Gastroesophageal sphincter (tissue), 4 donors: ENCODE measurements around the gene ADAMTSL2. TPM values are rescaled to one million over a fixed set of nuclear protein-coding genes. Genes with fewer than 3 reads are reported as not detected.
A peak's percentile ranks its signal among the peaks of the same experiment; 100 is the strongest.

Experiments used
- ATAC-seq: fragments of 150-250 bp; one replicate; pipeline ENCODE4 v1.9.1; 2016; ENCODE audit warnings: mild to moderate bottlenecking, moderate library complexity
- H3K27ac ChIP-seq, 4 donors: fragments of 200-600 bp; sonication (generic) in 3 of 4; 1 replicate in 3 of 4; 2 replicates in 1 of 4; pipeline ENCODE4 v1.5.1; 2016 to 2019
- H3K27me3 ChIP-seq: fragments of 200-600 bp; sonication (generic); one replicate; pipeline ENCODE4 v1.5.1; 2019
- H3K36me3 ChIP-seq, 2 donors: fragments of 200-600 bp; sonication (generic); one replicate each; pipeline ENCODE4 v1.5.1; 2019; ENCODE audit warnings: control low read depth in 1 of 2
- H3K4me1 ChIP-seq, 3 donors: fragments of 200-600 bp; sonication (generic); 1 replicate in 2 of 3; 2 replicates in 1 of 3; pipeline ENCODE4 v1.5.1; 2016 to 2019; ENCODE audit warnings: control low read depth in 2 of 3
- H3K4me3 ChIP-seq, 2 donors: fragments of 200-600 bp; sonication (generic); one replicate each; pipeline ENCODE4 v1.5.1; 2019; ENCODE audit warnings: mild to moderate bottlenecking in 1 of 2, moderate library complexity in 1 of 2
- H3K9me3 ChIP-seq, 3 donors: fragments of 200-600 bp; sonication (generic); one replicate each; pipeline ENCODE4 v1.5.1; 2017 to 2019; ENCODE audit warnings: control low read depth in 2 of 3
- CTCF ChIP-seq, 4 experiments: fragments of 200-600 bp in 2 of 4; fragments of 450-650 bp in 2 of 4; sonication (generic) in 1 of 4; IDR thresholded peaks; one replicate each; pipeline ENCODE4 v1.5.1; 2017 to 2019; ENCODE audit warnings: antibody characterized with exemption in 4 of 4, mild to moderate bottlenecking in 2 of 4, moderate library complexity in 2 of 4
- EP300 ChIP-seq: sonication (generic); formaldehyde crosslinking; IDR thresholded peaks from one replicate; pipeline ENCODE4 v1.6.1; 2017; ENCODE audit warnings: antibody characterized with exemption, mild to moderate bottlenecking
- POLR2A ChIP-seq, 2 donors: fragments of 450-650 bp; IDR thresholded peaks; one replicate each; pipeline ENCODE4 v1.6.1; 2017; ENCODE audit warnings: antibody characterized with exemption in 2 of 2, mild to moderate bottlenecking in 2 of 2, moderate library complexity in 1 of 2
- POLR2AphosphoS5 ChIP-seq: sonication (generic); formaldehyde crosslinking; IDR thresholded peaks from one replicate; pipeline ENCODE4 v1.6.1; 2017; ENCODE audit warnings: antibody characterized with exemption
- WGBS, 2 donors: methylation state at CpG; one replicate each; pipeline ENCODE4 v1.1.5; 2018; ENCODE audit warnings: low coverage in 1 of 2; 5-methylcytosine and 5-hydroxymethylcytosine counted together
- total RNA-seq, 4 donors: library from RNA; depleted of rRNA; stranded (reverse); fragments of >200 nt; gene quantifications; one replicate each; pipeline ENCODE4 v1.1.0, GENCODE V29; 2016

The ADAMTSL2 gene
- total RNA-seq, 4 donors from 2014 or later, result 2.0 to 5.8 (median 3.1) TPM

- no peak overlapping the region for H3K4me3 ChIP-seq
These were observed 38.9 kb upstream of the ADAMTSL2 start for GRCh38 chr9:133495327-133496293.

GRCh38 chr9:133496861-133497842 lies 37.4 kb upstream of the ADAMTSL2 start:
- no peaks in the 10 kb centered on the region for H3K36me3 ChIP-seq
- H3K4me3 ChIP-seq, result no peak overlapping the region
- TF ChIP-seq CTCF (IDR thresholded peaks at IDR 0.05), result no peak
- TF ChIP-seq POLR2AphosphoS5, result no peak
- TF ChIP-seq POLR2A (IDR thresholded peaks at IDR 0.05), result no peak
- no peak for TF ChIP-seq EP300
- 73 to 76% methylated on average over 4 to 5 of the region's 35 CpGs for WGBS, 2 donors
- no peak overlapping the region for H3K27ac ChIP-seq
- H3K9me3 ChIP-seq, result peaks cover 0 to 11% (median 0%) of the 10 kb centered on the region in 3 donors
- H3K27me3 ChIP-seq, result peaks cover 65% of the 10 kb centered on the region
- H3K4me1 ChIP-seq, result peaks cover 0 to 14% (median 7%) of the 10 kb centered on the region in 3 donors
- ATAC-seq, result no peak

More at GRCh38 chr9:133495327-133496293, 38.9 kb upstream of the ADAMTSL2 start:
- H3K27me3 ChIP-seq, result peaks cover 62% of the 10 kb centered on the region
- peaks cover 0 to 21% (median 8%) of the 10 kb centered on the region in 3 donors for H3K4me1 ChIP-seq
- no peaks in the 10 kb centered on the region for H3K36me3 ChIP-seq
- H3K27ac ChIP-seq, result no peak overlapping the region
- WGBS, 2 donors, result 90 to 100% methylated on average over 1 to 10 of the region's 24 CpGs
- no peak for ATAC-seq
- TF ChIP-seq POLR2AphosphoS5 (no peak), CTCF (IDR thresholded peaks at IDR 0.05) (no peak), POLR2A (IDR thresholded peaks at IDR 0.05) (no peak), EP300 (no peak)
- no peaks in the 10 kb centered on the region for H3K9me3 ChIP-seq

- TF ChIP-seq POLR2A (IDR thresholded peaks at IDR 0.05) (no peak), POLR2AphosphoS5 (peak; percentile 30), CTCF (IDR thresholded peaks at IDR 0.05) (no peak), EP300 (no peak)
- Histone ChIP-seq H3K4me1 (peaks cover 0 to 5% (median 0%) of the 10 kb centered on the region in 3 donors), H3K27ac (no peak overlapping the region), H3K27me3 (peaks cover 53% of the 10 kb centered on the region), H3K9me3 (peaks cover 0 to 15% (median 0%) of the 10 kb centered on the region in 3 donors), H3K36me3 (no peaks in the 10 kb centered on the region), H3K4me3 (no peak overlapping the region)
- peak; percentile 52 for ATAC-seq
- WGBS, 2 donors, result 31 to 40% methylated on average over 1 to 3 of the region's 19 CpGs
These were observed 35.2 kb upstream of the ADAMTSL2 start for GRCh38 chr9:133499132-133499891.

GRCh38 chr9:133499892-133500270 lies 34.6 kb upstream of the ADAMTSL2 start:
- H3K9me3 ChIP-seq, result peaks cover 0 to 15% (median 0%) of the 10 kb centered on the region in 3 donors
- no peaks in the 10 kb centered on the region for H3K36me3 ChIP-seq
- ATAC-seq, result no peak
- 80 to 94% methylated on average over 1 to 8 of the region's 12 CpGs for WGBS, 2 donors
- H3K27me3 ChIP-seq, result peaks cover 50% of the 10 kb centered on the region
- no peak overlapping the region for H3K27ac ChIP-seq
- H3K4me3 ChIP-seq, result no peak overlapping the region
- H3K4me1 ChIP-seq, result peaks cover 0 to 5% (median 0%) of the 10 kb centered on the region in 3 donors
- TF ChIP-seq EP300 (no peak), POLR2AphosphoS5 (no peak), POLR2A (IDR thresholded peaks at IDR 0.05) (no peak), CTCF (IDR thresholded peaks at IDR 0.05) (no peak)
